GM12878 (cell line): ENCODE measurements around the gene TMEM167A. TPM values are rescaled to one million over a fixed set of nuclear protein-coding genes. Genes with fewer than 3 reads are reported as not detected.

Experiments
- ATAC-seq: fragments of 200-7000 bp; cut with Tn5 transposase; 3 replicates; pipeline ENCODE4 v1.9.1; 2020; ENCODE audit warnings: mild to moderate bottlenecking, moderate library complexity
- BruUV-seq: library from RNA; stranded (reverse); fragments of 400-500 nt; replicated peaks from 2 replicates; lab custom pipeline; 2021; lab: Mats Ljungman, UMichigan
- CTCF ChIA-PET: fragments of 300-600 bp; sonication (Branson Sonifier 250); formaldehyde crosslinking; extraction: SDS; loops from one replicate; lab custom pipeline; 2021; ENCODE audit warnings: inconsistent platforms; lab: Yijun Ruan, JAX
- POLR2A ChIA-PET: fragments of 350-600 bp; formaldehyde crosslinking; extraction: SDS; loops from one replicate; lab custom pipeline; 2021; ENCODE audit warnings: inconsistent platforms; lab: Charles Lee
- RAD21 ChIA-PET: fragments of 300-600 bp; sonication (Branson Sonifier 250); formaldehyde crosslinking; loops from one replicate; lab custom pipeline; 2023; ENCODE audit warnings: antibody characterized with exemption; ENCODE audit not compliant: unreplicated experiment; lab: Charles Lee
- SMC1A ChIA-PET: fragments of 300-600 bp; sonication (Branson Sonifier 250); formaldehyde crosslinking; loops from one replicate; lab custom pipeline; 2023; ENCODE audit not compliant: unreplicated experiment, uncharacterized antibody; lab: Charles Lee
- DNase-seq: peaks from one replicate; pipeline ENCODE4 v3.0.0-alpha.2; 2011; ENCODE audit warnings: low read depth, low spot score
- FAIRE-seq: peaks from 3 replicates; lab custom pipeline; 2011; peaks lifted over from hg19 to GRCh38; lab: Jason Lieb, UNC
- H2AFZ ChIP-seq: 2 replicates; pipeline ENCODE4 v1.6.0; 2011; ENCODE audit warnings: low read depth, low read length, control low read depth; ENCODE audit not compliant: control insufficient read depth
- H3K27ac ChIP-seq: 2 replicates; pipeline ENCODE4 v1.5.1; 2011; ENCODE audit warnings: control low read depth; ENCODE audit not compliant: control insufficient read depth, insufficient read depth
- H3K27me3 ChIP-seq, 2 experiments: replicated peaks in 1 of 2; 2 replicates each; pipeline versions ENCODE4 v1.6.0 to v1.6.1; 2011; ENCODE audit warnings: low read length in 1 of 2; ENCODE audit not compliant: control insufficient read depth in 2 of 2, insufficient read depth in 2 of 2
- H3K36me3 ChIP-seq, 2 experiments: 2 replicates each; pipeline ENCODE4 v1.5.1; 2011; ENCODE audit warnings: low read length in 1 of 2; ENCODE audit not compliant: control insufficient read depth in 2 of 2, insufficient read depth in 2 of 2
- H3K4me1 ChIP-seq: 2 replicates; pipeline ENCODE4 v1.6.1; 2011; ENCODE audit warnings: mild to moderate bottlenecking, low read length, moderate library complexity, mixed read lengths; ENCODE audit not compliant: control insufficient read depth, insufficient read depth
- H3K4me2 ChIP-seq: 2 replicates; pipeline ENCODE4 v1.6.0; 2011; ENCODE audit warnings: control low read depth; ENCODE audit not compliant: control insufficient read depth, insufficient read depth
- H3K4me3 ChIP-seq: fragments of 200-600 bp; sonication (generic); 2 replicates; pipeline ENCODE4 v1.5.1; 2016
- H3K79me2 ChIP-seq: 2 replicates; pipeline ENCODE4 v1.6.0; 2011; ENCODE audit warnings: low read length; ENCODE audit not compliant: control insufficient read depth, insufficient read depth
- H3K9ac ChIP-seq: 2 replicates; pipeline ENCODE4 v1.8.0; 2011; ENCODE audit warnings: low read length, control low read depth, mixed read lengths; ENCODE audit not compliant: control insufficient read depth, insufficient read depth
- H3K9me3 ChIP-seq: replicated peaks from 3 replicates; pipeline ENCODE4 v1.5.1; 2011; ENCODE audit warnings: mild to moderate bottlenecking, low read length; ENCODE audit not compliant: control insufficient read depth, insufficient read depth
- H4K20me1 ChIP-seq: 2 replicates; pipeline ENCODE4 v1.6.0; 2011; ENCODE audit not compliant: control insufficient read depth, insufficient read depth
- DPF2 ChIP-seq: fragments of 450-650 bp; IDR thresholded peaks from 2 replicates; pipeline ENCODE4 v1.6.1; 2017; ENCODE audit warnings: mild to moderate bottlenecking
- EP300 ChIP-seq, 2 experiments: fragments of 150-350 bp in 1 of 2; IDR thresholded peaks; 2 replicates each; pipeline ENCODE4 v1.6.1; 2011 to 2012; ENCODE audit warnings: low read depth in 2 of 2, low read length in 2 of 2, borderline replicate concordance in 1 of 2, improper control_type of control experiment in 1 of 2, inconsistent platforms in 1 of 2; ENCODE audit not compliant: control insufficient read depth in 1 of 2
- NR2C1 ChIP-seq: fragments of 450-650 bp; IDR thresholded peaks from 2 replicates; pipeline ENCODE4 v1.6.1; 2017; ENCODE audit warnings: antibody characterized with exemption, mild to moderate bottlenecking, moderate library complexity
- POLR2A ChIP-seq: IDR thresholded peaks from 2 replicates; pipeline ENCODE4 v1.6.1; 2011; ENCODE audit warnings: low read depth, mild to moderate bottlenecking, low read length
- SIN3A ChIP-seq: IDR thresholded peaks from 2 replicates; pipeline ENCODE4 v1.6.1; 2012; ENCODE audit warnings: low read depth, low read length, improper control_type of control experiment
- SIX5 ChIP-seq: IDR thresholded peaks from 2 replicates; pipeline ENCODE4 v1.6.1; 2011; ENCODE audit warnings: mild to moderate bottlenecking, low read depth, low read length, moderate library complexity; ENCODE audit not compliant: severe bottlenecking
- SMC3 ChIP-seq: IDR thresholded peaks from 2 replicates; pipeline ENCODE4 v1.6.1; 2011; ENCODE audit warnings: low read length, improper control_type of control experiment, borderline replicate concordance
- SREBF1 ChIP-seq: IDR thresholded peaks from 2 replicates; pipeline ENCODE4 v1.6.1; 2012; ENCODE audit warnings: mild to moderate bottlenecking, low read length
- SUPT20H ChIP-seq: IDR thresholded peaks from 2 replicates; pipeline ENCODE4 v1.6.1; 2011; ENCODE audit warnings: low read depth, mild to moderate bottlenecking, low read length, moderate library complexity, borderline replicate concordance; ENCODE audit not compliant: control insufficient read depth
- TARDBP ChIP-seq: IDR thresholded peaks from 2 replicates; pipeline ENCODE4 v1.6.1; 2016; ENCODE audit warnings: borderline replicate concordance
- WRNIP1 ChIP-seq: IDR thresholded peaks from 2 replicates; pipeline ENCODE4 v1.6.1; 2011; ENCODE audit warnings: low read depth, low read length, improper control_type of control experiment, borderline replicate concordance
- ZNF622 ChIP-seq: fragments of 450-650 bp; IDR thresholded peaks from 2 replicates; pipeline ENCODE4 v1.6.1; 2017; ENCODE audit warnings: mild to moderate bottlenecking, inconsistent platforms
- WGBS: methylation state at CpG from one replicate; pipeline ENCODE4 v1.1.6; 2016; ENCODE audit warnings: low lambda C conversion rate; ENCODE audit not compliant: insufficient replicate concordance, insufficient coverage; ENCODE audit errors: missing lambda C conversion rate; 5-methylcytosine and 5-hydroxymethylcytosine counted together
- in situ Hi-C: fragments of 300-500 bp; cut with MboI; formaldehyde crosslinking; loops from 9 replicates; pipeline ENCODE4 v1.14.3; 2018; ENCODE audit warnings: mixed read lengths
- intact Hi-C: fragments of 100-400 bp; cut with micrococcal nuclease; formaldehyde crosslinking; loops from one replicate; pipeline ENCODE4 v1.14.2; 2022; ENCODE audit not compliant: unreplicated experiment
- polyA plus RNA-seq, 11 experiments: library from polyadenylated mRNA; depleted of rRNA in 4 of 11; unstranded in 6 of 11; stranded (reverse) in 5 of 11; fragments of >200 nt; fragmentation: Nextera tagmentation in 4 of 11; fragmentation: Illumina TruSeq in 1 of 11; extraction: Ambion mirVana in 4 of 11; extraction: Trizol in 1 of 11; gene quantifications; 1 replicate in 1 of 11; 2 replicates in 10 of 11; pipeline versions ENCODE4 v1.2.1 to v1.2.3, GENCODE V29; 2011 to 2016; ENCODE audit warnings: inconsistent platforms in 2 of 11, missing spikeins in 2 of 11, low read depth in 1 of 11
- total RNA-seq, 4 experiments: library from RNA; depleted of rRNA in 3 of 4; stranded (reverse); fragments of >200 nt in 3 of 4; fragmentation: Illumina TruSeq in 1 of 4; extraction: Trizol in 1 of 4; gene quantifications; 2 replicates each; pipeline versions ENCODE4 v1.2.1 to v1.2.3, GENCODE V29; 2013 to 2021
- TF ChIP-seq, protein P1 (sequence below): fragments of 450-650 bp; IDR thresholded peaks from 2 replicates; pipeline ENCODE4 v1.6.1; 2018; ENCODE audit warnings: mild to moderate bottlenecking, low read depth, moderate library complexity; ENCODE audit not compliant: partially characterized antibody

TMEM167A gene
- total and polyA plus RNA-seq, 10 of the 15 experiments (the other 5 are each of a cell fraction or from before 2014, with no cell fraction given) = 29.5 to 363 (median 85.6) TPM

DNA sequence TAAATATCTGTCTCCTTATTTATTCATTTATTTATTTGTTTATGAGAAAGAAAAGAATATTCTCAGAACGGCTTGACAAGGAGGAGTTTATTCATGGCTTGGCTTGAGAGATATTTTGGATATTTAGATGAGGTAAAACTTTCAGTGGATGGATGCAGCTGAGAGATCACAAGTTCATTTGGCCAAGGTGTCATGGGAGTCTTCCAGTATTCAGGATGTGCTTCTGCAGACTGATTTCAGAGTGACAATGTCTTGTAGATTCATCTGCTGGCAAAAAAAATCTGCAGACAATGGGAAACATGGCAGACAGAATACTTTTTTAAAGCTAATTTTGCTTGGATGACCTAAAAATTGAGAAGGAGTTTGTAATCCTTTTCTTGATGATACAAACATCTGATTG is 38.6 kb upstream of the TMEM167A start:
- intact Hi-C loops (no loop called here), in situ Hi-C loops (no loop called here)
- no peak overlapping the region for H3K9ac ChIP-seq
- 0 out of 4 replicates have a peak, but pooled peaks cover 0 to 2% of the 10 kb centered on the region in 2 experiments for H3K36me3 ChIP-seq
- H3K9me3 ChIP-seq = peaks cover 10% of the 10 kb centered on the region; the same call in 2 of the 3 replicates
- BruUV-seq = no TSS peak
- H3K27ac ChIP-seq = no peak overlapping the region
- CTCF ChIA-PET = no interaction called here
- no peaks in the 10 kb centered on the region for H4K20me1 ChIP-seq
- no peak for TF ChIP-seq POLR2A
- TF ChIP-seq SMC3 = no peak
- TF ChIP-seq WRNIP1 = no peak
- TF ChIP-seq EP300 (IDR thresholded peaks at IDR 0.05; ENCODE audit: borderline replicate concordance in 1 of 2, control insufficient read depth in 1 of 2, low read depth in 2 of 2, low read length in 2 of 2) = no peak
- no peak for TF ChIP-seq DPF2
- TF ChIP-seq SIN3A = no peak
- no peak for TF ChIP-seq SUPT20H
- FAIRE-seq (no peak), ATAC-seq (no peak), DNase-seq (no peak)
- RAD21 ChIA-PET = no interaction called here
- H3K79me2 ChIP-seq = no peaks in the 10 kb centered on the region
- SMC1A ChIA-PET = no interaction called here
- H3K4me1 ChIP-seq = no peaks in the 10 kb centered on the region
- H3K4me2 ChIP-seq = no peak overlapping the region
- POLR2A ChIA-PET = no interaction called here
- no peak overlapping the region for H2AFZ ChIP-seq
- WGBS = 43% methylated on average over 1 of the region's 1 CpG
- no peaks in the 10 kb centered on the region for H3K27me3 ChIP-seq
- no peak overlapping the region for H3K4me3 ChIP-seq

DNA sequence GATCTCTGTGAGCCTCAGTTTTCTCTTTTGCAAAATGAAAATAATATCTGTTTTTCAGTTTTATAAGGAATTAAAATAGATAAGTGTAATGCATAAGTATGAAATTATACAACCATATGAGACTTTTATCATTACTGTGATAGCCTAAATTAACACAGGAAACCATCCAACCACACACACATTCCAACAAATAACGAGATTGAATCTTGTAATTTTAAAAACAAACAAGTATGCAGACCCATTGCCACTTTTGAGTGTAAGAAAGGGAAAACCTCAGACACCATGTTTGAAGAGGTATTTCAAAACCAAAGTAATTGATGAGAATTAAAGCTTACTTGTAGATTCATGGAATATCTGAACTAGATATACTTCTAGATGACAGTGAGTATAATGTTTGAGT is 32.2 kb upstream of the TMEM167A start:
- ChIA-PET CTCF (no interaction called here), RAD21 (no interaction called here), SMC1A (no interaction called here), POLR2A (no interaction called here)
- H3K27ac ChIP-seq = no peak overlapping the region
- H3K9me3 ChIP-seq = peaks cover 3% of the 10 kb centered on the region; the same call in 2 of the 3 replicates
- DNase-seq (no peak), ATAC-seq (no peak), FAIRE-seq (no peak)
- intact Hi-C loops (no loop called here), in situ Hi-C loops (no loop called here)
- H3K4me3 ChIP-seq = no peak overlapping the region
- TF ChIP-seq TARDBP = no peak
- no peak for TF ChIP-seq SREBF1
- TF ChIP-seq NR2C1 = no peak
- TF ChIP-seq ZNF622 = no peak
- TF ChIP-seq SIX5 = no peak
- TF ChIP-seq, protein P1, sequence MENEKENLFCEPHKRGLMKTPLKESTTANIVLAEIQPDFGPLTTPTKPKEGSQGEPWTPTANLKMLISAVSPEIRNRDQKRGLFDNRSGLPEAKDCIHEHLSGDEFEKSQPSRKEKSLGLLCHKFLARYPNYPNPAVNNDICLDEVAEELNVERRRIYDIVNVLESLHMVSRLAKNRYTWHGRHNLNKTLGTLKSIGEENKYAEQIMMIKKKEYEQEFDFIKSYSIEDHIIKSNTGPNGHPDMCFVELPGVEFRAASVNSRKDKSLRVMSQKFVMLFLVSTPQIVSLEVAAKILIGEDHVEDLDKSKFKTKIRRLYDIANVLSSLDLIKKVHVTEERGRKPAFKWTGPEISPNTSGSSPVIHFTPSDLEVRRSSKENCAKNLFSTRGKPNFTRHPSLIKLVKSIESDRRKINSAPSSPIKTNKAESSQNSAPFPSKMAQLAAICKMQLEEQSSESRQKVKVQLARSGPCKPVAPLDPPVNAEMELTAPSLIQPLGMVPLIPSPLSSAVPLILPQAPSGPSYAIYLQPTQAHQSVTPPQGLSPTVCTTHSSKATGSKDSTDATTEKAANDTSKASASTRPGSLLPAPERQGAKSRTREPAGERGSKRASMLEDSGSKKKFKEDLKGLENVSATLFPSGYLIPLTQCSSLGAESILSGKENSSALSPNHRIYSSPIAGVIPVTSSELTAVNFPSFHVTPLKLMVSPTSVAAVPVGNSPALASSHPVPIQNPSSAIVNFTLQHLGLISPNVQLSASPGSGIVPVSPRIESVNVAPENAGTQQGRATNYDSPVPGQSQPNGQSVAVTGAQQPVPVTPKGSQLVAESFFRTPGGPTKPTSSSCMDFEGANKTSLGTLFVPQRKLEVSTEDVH = no peak
- no peaks in the 10 kb centered on the region for H3K4me1 ChIP-seq
- no peak overlapping the region for H2AFZ ChIP-seq
- H3K4me2 ChIP-seq = no peak overlapping the region
- no peaks in the 10 kb centered on the region for H3K27me3 ChIP-seq
- WGBS = 100% methylated on average over 1 of the region's 1 CpG
- H3K36me3 ChIP-seq = 0 out of 4 replicates have a peak, but pooled peaks cover 0 to 2% of the 10 kb centered on the region in 2 experiments
- no TSS peak for BruUV-seq
- H3K9ac ChIP-seq = no peak overlapping the region
- no peaks in the 10 kb centered on the region for H4K20me1 ChIP-seq
- H3K79me2 ChIP-seq = no peaks in the 10 kb centered on the region
